ENCODE data around the gene PHLDB1.

DNA sequence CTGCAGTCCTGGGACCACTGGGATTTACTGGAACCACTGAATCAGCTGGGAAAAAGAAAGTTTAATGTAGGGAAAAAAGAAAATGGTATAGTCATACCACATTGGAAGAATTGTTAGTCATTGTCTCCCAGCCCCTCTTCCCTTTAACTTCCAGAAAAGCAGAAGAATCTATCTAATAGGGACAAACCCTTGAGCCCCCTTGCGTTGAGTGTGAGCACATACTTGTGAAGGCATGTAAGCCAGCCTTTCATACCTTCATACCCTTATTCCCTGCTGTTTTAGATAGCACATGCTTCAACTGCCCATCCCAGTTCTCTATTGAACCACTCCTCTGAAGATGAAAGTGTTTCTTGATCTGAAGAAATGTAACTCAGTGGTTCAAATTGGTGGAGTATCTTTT lies 65.4 kb downstream of the PHLDB1 start:
- TF ChIP-seq POLR2AphosphoS5 (IDR thresholded peaks at IDR 0.05; ENCODE audit: borderline replicate concordance, low read depth, low read length) (no peak), EZH2 (IDR thresholded peaks at IDR 0.05) (no peak), FOXP2 (optimal IDR thresholded peaks at IDR 0.05; ENCODE audit: control extremely low read depth, extremely low read length, insufficient read depth) (no peak)
